Fibroblast of skin of left biceps (primary cell): Measurements from ENCODE around the gene CDS2.

Source experiments
- DNase-seq, 2 experiments: peaks; one replicate each; pipeline ENCODE4 v3.0.0-alpha.2; 2013; ENCODE audit warnings: low read depth in 2 of 2

The CDS2 gene

DNA sequence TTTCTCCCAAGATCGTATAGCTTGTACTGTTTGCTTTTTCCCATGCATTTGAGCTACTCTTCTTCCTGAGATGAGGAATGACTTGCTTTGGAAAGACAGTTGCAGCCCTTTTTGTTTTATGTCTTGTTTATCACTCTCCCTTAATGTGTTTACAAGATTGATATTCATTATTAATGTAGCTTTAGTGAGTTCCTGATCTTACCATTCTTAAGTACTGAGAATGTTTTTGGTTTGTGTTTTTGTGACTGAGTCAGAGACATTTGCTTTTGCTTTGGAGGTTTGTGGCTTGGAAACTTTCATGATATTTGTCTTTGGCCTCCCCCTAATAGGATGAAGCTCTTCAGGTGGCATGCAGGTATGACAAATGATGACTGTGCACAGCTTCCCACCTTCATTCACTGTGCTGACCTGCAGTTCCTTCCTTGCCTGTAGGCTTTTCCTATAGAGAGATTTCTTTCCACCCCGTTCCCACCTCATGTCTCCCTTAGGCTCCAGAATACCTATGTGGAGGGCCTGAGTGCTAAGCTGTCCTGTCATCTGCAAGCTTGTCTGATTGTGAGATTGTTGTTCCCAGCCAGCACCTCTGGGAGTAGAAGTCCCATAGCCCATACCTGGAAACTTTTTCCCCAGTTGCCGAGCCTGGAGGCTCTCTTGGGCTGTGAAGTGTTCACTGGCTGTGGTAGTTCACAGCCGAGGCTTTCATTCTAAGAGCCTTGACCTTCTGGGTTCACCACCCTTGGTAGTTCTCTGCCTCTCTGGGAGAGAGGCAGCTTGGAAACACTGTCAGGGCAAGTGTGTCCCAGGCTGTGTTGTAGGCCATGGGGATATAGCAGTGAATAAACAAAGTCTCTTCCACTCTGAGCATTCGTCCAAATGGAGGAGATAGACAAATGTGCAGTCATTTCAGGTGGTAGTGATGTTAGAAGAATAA is 27.1 kb downstream of the CDS2 start:
- DNase-seq, result no peak

GRCh38 chr20:5154543-5154925 is 27.7 kb downstream of the CDS2 start:
- no peak for DNase-seq

DNA sequence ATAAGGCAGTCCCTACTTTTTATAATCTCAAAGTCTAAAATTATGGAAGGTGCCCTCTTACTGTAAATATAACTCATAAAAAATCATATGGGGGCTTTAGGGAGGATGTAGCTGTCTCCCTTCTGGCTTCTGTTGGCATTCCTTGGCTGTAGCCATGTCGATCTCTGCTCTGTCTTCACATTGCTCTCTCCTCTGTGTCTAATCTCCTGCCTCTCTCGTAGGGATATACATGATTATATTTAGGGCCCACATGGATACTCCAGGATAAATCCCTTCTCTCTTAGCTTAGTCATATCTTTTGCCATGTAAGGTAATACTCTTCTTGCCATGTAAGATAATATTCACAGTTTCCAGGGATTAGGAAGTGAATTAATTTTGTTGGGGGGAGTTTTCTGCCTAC is 28.6 kb downstream of the CDS2 start:
- DNase-seq, result no peak

GRCh38 chr20:5156675-5157448 is 30.1 kb downstream of the CDS2 start:
- no peak for DNase-seq

- DNase-seq, result no peak
Observed at GRCh38 chr20:5159928-5160327, 33.1 kb downstream of the CDS2 start.

DNA sequence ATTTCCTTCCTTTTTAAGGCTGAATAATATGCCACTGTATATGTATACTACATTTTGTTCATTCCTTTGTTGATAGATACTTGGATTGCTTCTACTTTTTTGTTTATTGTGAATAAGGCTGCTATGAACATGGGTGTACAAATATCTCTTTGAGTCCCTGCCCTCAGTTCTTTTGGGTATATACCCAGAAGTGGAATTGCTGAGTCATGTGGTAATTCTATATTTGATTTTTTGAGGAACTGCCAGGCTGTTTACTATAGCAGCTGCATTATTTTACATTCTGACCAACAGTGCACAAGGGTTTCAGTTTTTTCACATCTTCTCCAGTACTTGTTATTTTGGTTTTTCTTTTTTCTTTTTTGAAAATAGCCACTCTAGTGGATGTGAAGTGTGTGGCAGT is 34.1 kb downstream of the CDS2 start:
- no peak for DNase-seq

GRCh38 chr20:5161536-5162164 is 34.8 kb downstream of the CDS2 start:
- DNase-seq, result no peak

DNA sequence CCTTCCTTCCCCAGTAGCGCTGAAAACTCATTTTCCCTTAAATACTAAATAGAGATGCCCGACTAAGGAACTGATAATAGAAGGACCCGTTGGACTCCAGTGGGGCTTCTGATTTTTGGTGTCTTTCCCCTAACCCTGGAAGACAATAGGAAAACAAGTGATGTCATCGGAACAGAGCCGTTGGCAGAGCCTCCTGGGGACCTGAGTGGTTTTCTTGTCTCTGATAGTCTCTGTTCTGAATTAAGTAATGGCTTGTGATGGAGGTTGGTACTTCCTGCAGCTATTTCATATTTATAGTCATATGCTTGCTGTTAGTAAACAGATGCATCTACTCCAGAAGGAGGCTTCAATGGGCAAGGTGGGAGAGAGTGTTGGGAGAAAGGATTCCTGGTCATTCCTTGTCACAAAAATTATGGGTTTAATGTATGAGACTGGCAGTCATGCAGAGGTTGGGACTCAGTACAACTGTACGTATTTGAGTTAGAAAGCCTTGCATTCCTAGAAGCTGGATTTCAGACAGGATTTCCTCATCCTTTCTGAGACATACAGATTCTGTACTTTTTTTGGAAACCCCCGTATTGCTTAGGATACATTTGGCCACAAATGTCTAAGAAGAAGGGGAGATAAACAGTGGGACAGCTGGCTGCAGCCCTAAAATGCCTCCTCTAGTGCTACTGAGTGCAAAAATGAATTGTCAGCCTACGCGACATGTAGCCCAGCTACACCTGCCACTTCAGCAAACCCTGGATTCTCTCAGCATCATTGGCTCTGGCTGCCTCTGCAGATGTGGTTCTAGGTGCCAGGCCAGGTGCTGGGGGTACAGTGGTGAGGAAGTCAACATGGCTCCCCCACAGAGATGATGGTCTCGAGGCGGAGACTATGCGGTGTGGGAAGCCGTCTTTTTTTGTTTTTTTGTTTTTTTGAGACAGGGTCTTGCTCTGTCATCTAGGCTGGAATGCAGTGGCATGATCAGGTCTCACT is 38.1 kb downstream of the CDS2 start:
- no peak for DNase-seq

DNA sequence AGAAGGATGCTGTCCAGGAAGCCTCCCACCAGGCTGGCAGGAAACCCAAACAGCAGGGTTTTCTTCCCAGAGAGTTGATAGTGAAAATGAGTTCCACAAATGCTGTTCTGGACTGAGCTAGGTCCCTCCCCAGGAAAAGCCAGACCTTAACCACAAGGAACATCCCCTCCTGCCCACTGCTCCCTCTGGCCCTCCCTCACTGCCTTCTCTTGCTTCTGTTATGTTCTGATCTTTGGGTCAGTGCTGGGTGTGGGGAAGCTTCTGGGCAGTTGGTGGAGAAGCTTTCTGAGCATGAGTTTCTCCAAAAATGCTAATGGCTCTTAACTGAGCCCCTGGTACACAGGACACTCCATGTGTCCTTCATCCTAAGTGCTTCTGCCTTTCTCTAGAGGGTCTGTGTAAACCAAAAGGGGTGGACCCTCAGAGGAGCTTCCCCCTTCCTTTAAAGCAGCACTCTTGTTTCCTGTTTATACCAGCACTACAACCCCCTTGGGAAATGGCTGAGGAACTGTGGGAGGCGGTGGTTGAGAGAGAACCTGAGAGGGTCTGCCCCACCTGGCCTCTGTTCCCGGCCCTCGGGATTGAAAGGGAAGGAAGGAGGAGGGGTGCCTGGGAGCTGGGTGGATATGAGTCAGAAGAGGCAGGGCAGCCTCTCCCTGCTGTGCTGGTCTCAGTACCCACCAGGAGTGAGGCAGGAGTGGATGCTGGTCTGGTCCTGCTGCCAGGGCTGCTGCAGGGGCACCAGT is 42.0 kb downstream of the CDS2 start:
- DNase-seq, result no peak

- no peak for DNase-seq
Observed at GRCh38 chr20:5170341-5170740, 43.5 kb downstream of the CDS2 start.

DNA sequence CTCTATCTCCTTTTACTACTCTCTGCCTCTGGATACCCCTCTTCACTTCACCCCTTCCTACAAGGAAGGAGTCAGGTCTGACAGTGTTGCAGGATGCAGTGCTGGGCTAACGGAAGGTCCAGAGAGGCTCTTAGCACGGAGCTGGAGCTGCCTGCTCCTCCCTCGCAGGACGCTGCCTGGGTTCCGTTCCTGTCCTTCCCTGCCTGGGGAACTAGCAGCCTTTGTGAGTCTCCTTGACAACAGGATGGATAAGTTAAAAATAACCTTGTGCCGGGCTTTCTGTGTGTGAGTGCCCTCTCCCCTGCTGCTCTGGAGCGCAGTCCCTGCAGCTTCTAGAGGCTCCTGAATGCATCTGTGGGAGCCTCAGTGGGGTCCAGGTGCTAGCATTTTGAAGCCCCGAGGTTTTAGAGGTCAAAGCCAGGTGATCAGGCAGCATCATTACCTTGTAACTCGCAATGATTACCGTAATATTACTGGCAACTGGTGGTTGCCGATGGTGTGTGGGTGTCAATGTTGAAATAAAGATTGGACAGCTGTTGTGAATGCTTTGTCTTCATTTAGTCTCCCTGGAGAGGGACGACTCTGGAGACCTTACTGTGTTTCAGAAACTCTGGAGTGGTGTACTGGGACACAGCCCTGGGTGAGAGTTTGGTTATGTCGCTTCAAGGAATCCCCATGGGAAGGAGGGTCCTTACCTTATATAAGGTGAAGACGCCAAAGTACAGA is 44.4 kb downstream of the CDS2 start:
- DNase-seq, result no peak

DNA sequence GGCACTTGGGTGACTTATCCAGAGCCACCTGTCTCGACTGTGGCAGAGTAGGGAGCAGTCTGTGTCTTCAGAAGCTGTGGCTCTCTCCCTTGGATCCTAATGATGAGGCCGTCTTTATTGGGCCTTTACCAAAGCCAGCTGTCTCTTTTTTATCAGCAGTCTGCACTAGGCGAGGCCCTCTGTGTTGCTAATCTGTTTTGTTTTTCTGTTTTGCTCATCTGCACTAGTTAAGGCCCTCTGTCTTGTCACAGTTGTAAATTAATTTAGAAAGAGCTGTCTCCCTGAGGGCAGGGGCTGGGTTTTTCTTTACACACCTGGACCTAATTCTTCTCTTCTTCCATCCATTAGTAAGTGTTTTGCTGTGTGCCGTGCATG is 45.0 kb downstream of the CDS2 start:
- no peak for DNase-seq

GRCh38 chr20:5172167-5172601 is 45.4 kb downstream of the CDS2 start:
- DNase-seq, result no peak

GRCh38 chr20:5172903-5173463 is 46.2 kb downstream of the CDS2 start:
- no peak for DNase-seq

GRCh38 chr20:5173751-5174150 is 46.9 kb downstream of the CDS2 start:
- DNase-seq, result no peak

DNA sequence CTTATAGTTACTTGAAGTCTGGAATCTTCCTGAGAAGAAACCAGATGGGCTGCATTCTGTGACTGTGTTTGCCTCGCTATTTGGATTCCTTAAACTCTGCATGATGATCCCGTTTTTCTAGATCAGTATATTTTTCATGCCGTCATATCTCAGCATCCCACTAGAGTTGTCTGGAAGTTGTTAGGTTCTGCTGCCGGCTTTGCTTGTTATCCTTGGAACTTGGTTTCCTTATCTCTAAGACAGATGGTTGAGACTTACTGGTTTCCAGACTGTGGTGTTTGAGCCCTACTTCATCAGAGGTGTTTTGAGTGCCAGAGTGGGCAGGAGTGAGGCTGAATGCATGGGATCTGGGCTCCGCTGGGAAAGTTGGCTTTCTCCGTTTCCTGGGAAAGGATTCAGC is 50.3 kb downstream of the CDS2 start:
- no peak for DNase-seq

- DNase-seq, result no peak
Observed at GRCh38 chr20:5178046-5178445, 51.2 kb downstream of the CDS2 start.

DNA sequence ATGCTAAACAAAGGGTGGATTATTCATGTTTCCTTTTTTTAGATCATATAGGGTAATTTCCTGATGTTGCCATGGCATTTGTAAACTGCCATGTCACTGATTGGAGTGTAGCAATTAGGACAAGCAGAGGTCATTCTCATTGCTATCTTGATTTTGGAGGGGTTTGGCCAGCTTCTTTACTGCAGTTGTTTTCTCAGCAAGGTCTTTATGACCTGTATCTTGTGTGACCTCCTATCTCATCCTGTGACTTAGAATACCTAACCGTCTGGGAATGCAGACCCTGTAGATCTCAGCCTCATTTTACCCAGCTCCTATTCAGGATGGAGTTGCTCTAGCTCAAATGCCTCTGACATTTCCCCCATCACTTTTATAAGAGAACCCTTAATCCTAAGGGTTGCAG is 53.6 kb downstream of the CDS2 start:
- DNase-seq, result no peak

DNA sequence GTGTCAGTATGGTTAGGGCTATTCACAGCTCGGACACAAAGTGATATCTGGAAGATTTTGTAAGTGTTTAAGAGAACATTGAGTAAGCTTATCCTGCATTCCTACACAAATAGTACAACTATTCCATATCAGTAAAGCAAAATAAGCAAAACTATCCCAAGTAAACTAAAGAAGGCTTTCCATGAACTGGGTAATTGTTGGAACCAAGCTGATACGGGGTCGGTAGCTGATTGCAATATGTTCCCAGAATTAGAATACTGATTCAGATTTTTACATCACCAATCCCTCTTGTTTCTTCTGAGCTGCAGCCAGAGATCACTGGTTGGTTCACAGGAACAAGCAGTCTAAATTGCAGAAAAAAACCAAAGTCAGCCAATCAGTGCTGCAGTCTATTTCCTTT is 54.1 kb downstream of the CDS2 start:
- DNase-seq, result no peak

DNA sequence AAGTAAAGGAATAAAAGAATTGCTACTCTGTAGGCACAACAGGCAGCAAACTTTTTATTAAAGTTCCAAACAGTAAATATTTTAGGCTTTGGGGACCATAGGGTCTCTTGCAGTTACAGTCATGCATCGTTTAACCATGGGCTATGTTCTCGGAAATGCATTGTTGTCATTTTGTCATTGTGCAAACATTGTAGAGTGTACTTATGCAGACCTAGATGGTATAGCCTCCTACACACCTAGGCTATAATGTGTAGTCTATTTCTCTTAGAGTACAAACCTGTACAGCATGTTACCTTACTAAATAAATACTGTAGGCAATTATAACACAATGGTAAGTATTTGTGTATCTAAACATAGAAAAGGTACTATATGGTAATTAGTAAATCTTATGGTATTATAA is 54.7 kb downstream of the CDS2 start:
- DNase-seq, result no peak
